Inflammatory macrophage treated with lipopolysaccharide for 1 hour (primary cell): ENCODE measurements around the gene MFSD11.
"Not testable (repeated sequence)": the region's sequence is repeated elsewhere in the genome, so short reads cannot be mapped to it uniquely, and the experiment has no call there.

Experiments
- DNase-seq, 2 donors: peaks; one replicate each; pipeline ENCODE4 v3.0.0-alpha.2; 2020 to 2022

Gene MFSD11

DNA sequence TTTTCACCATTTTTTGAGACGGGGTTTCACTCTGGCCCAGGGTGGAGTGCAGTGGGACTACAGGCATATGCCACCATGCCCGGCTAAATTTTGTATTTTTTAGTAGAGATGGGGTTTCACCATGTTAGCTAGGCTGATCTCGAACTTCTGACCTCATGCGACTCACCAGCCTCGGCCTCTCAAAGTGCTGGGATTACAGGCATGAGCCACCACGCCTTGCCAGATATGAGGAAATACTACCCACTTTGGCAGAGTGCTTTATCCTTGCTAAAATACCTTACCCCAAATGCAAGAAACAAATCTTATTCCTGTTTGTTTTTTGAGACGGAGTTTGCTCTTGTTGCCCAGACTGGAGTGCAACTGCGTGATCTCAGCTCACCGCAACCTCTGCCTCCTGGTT lies 67.4 kb downstream of the MFSD11 start:
- DNase-seq: peak; percentile 8 to 11

- DNase-seq: not testable (repeated sequence)
These were observed 68.2 kb downstream of the MFSD11 start for GRCh38 chr17:76806151-76806550.

DNA sequence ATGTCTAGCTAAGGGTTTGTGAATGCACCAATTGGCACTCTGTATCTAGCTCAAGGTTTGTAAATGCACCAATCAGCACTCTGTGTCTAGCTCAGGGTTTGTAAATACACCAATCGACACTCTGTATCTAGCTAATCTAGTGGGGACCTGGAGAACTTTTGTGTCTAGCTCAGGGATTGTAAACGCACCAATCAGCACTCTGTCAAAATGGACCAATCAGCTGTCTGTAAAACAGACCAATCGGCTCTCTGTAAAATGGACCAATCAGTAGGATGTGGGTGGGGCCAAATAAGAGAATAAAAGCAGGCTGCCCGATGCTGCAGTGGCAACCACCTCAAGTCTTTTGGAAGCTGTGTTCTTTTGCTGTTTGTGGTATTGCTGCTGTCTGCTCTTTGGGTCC lies 68.8 kb downstream of the MFSD11 start:
- DNase-seq: not testable (repeated sequence)

- DNase-seq: no peak
These were observed 70.4 kb downstream of the MFSD11 start for GRCh38 chr17:76808326-76808725.

DNA sequence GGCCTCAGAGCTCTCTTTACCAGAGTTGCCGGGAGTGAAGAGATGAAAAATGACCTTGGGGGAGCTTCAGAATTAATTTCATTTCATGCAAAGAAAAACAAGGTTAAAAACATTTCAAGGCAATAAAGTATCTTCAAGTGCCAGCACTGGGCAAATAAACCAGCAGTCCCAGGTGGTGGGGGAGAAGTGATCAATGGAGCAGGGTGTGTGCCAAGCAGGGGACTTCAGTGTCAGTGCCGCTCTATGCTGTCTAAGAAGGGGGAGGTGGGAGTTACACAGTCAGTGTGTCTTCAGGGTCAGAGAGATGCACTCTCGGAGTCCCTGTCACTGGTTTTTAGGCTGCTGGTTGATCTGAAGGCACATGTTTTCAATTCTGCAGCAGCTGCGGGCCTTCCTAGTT lies 73.0 kb downstream of the MFSD11 start:
- DNase-seq: no peak

- DNase-seq: no peak
These were observed 73.9 kb downstream of the MFSD11 start for GRCh38 chr17:76811834-76812233.

- no peak for DNase-seq
These were observed 74.3 kb downstream of the MFSD11 start for GRCh38 chr17:76812263-76812662.

GRCh38 chr17:76812968-76813367 lies 75.0 kb downstream of the MFSD11 start:
- DNase-seq: no peak

DNA sequence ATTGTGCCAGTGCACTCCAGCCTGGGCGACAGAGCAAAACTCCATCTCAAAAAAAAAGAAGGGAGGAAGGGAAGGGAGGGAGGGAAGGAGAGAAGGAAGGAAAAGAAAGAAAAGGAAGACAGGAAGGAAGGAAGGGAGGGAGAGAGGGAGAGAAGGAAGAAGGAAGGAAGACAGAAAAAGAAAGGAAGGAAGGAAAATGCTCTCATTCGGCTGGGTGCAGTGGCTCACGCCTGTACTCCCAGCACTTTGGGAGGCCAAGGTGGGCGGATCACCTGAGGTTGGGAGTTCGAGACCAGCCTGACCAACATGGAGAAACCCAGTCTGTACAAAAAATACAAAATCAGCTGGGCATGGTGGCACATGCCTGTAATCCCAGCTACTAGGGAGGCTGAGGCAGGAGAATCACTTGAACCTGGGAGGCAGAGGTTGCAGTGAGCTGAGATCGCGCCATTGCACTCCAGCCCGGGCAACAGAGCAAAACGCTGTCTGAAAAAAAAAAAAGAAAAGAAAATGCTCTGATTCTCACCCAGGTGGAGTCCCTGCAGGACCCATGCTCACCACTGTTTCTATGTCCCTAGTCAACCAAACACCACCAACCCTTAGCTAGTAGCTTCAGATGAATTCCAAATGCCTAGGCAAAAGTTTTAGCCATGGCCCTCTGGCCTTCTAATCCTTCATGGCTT lies 78.1 kb downstream of the MFSD11 start:
- DNase-seq: not testable (repeated sequence)

GRCh38 chr17:76816590-76817135 lies 78.7 kb downstream of the MFSD11 start:
- peak in 1 of 2 donors; percentile 33 for DNase-seq

DNA sequence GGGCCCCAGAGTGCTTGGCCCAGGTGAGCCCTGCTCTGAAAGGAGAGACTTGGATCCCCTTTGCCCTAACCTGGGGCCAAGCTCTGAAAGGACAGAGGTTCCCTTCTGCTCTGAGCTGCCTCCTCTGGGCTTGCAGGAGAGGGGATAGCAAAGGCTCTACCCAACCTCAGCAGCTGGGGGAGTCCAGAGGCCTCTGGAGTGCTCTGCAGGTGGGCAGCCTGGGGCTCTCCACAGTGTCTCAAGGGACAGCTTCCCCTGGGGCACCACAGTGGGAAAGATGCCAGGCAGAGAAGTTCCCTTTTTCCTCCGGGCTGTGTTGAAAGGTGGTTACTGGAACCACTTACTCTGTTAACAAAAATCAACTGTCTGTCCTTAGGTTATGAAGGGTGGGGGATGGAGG lies 82.1 kb downstream of the MFSD11 start:
- peak in 1 of 2 donors; percentile 24 for DNase-seq

- no peak for DNase-seq
These were observed 82.6 kb downstream of the MFSD11 start for GRCh38 chr17:76820561-76820960.

- DNase-seq: no peak
These were observed 84.4 kb downstream of the MFSD11 start for GRCh38 chr17:76822184-76822778.

GRCh38 chr17:76824093-76824492 lies 86.2 kb downstream of the MFSD11 start:
- DNase-seq: no peak

- DNase-seq: peak; percentile 3 to 8
These were observed 88.6 kb downstream of the MFSD11 start for GRCh38 chr17:76826330-76827068.

- no peak for DNase-seq
These were observed 89.8 kb downstream of the MFSD11 start for GRCh38 chr17:76827736-76828135.
